Stimulated activated CD8-positive, alpha-beta memory T cell treated with anti-CD3 and anti-CD28 coated beads, Interleukin-4, amount 100 ng/mL, for 4 hours (primary cell): ENCODE results near the gene DRC7.
"Not testable (repeated sequence)": the region's sequence is repeated elsewhere in the genome, so short reads cannot be mapped to it uniquely, and the experiment has no call there.

Experiments
- DNase-seq, 2 donors: peaks; one replicate each; pipeline ENCODE4 v3.0.0-alpha.2; 2020; ENCODE audit warnings: low read depth in 2 of 2, low spot score in 1 of 2

The DRC7 gene

DNA sequence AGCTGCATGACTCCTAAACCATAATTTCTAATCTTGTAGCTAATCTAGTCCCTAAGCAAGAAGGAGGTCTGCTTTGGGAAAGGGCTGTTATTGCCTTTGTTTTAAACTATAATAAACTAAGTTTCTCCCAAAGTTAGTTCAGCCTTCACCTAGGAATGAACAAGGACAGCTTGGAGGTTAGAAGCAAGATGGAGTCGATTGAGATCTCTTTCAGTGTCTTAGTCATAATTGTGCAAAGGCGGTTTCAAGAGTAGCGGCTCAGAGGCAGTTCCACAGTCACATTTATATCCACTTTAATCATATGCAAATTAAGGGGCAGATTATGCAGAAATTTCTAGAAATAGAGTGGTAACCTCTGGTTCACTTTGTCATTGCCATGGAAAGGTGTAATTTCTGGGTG is 17.4 kb downstream of the DRC7 start:
- DNase-seq: no peak

DNA sequence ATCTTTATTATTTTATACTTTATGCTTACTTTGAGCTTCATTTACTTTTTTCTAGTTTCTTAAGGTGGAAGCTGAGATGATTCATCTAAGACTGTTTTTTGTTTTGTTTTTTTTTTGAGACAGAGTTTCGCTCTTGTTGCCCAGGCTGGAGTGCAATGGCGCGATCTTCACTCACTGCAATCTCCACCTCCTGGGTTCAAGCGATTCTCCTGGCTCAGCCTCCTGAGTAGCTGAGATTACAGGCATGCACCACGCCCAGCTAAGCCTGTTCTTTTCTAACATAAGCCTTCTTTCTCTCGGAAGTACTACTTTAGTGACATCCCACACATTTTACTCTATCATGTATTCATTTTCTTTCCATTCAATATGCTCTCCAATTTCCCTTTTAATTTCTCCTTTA is 18.0 kb downstream of the DRC7 start:
- not testable (repeated sequence) for DNase-seq

DNA sequence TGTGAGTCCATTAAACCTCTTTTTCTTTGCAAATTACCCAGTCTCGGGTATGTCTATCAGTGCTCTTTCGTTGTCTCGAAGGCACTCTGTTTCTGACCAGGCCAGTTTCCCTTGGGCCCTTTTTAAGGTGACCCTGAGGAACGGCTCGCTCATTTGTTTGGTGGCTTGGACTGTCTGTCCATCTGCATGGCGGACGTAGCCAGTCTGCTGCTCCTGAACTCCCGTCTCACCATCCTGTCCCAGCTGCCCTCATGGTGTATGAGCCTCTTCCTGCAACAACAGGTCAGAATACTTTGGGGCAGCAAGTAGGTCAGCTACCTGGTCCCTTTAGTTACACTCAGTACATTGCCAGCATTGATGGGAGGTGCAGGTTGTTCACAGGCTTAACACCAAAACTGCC is 19.0 kb downstream of the DRC7 start:
- DNase-seq: no peak

DNA sequence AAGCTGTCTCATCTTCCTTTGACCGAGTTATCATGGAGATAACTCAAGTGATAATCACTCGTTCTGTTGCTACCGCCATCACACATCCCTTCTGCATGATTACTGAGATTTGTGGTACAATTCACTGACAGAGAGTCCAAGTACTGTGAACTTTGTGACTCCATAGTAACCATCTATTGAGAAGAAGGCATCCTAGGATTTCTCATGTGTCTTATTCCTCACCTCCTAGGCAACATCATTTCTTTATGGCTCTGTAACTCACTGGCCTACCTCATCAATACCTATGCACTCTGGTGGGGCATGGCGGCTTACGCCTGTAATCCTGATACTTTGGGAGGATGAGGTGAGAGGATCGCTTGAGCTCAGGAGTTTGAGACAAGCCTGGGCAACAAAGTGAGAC is 19.4 kb downstream of the DRC7 start:
- DNase-seq: no peak

DNA sequence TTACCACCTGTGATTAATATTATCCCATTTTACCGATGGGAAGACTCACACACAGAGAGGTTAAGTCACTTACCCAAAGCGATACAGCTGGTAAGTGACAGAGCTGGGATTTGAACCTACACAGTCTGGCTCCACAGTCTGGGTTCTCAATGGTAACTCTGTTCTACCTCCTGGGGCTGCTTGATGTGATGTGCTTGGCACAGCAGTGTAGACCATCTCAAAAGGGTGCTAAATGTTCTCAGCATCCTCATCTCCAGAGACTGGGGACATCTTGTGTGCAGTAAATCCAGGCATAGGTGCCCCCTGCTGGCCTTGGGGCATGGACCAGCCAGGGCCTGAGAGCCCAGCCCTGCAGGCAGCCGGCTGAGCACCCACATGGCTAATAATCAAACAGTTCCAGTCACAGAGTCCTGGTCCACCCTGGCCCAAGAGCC is 25.6 kb downstream of the DRC7 start:
- no peak for DNase-seq

DNA sequence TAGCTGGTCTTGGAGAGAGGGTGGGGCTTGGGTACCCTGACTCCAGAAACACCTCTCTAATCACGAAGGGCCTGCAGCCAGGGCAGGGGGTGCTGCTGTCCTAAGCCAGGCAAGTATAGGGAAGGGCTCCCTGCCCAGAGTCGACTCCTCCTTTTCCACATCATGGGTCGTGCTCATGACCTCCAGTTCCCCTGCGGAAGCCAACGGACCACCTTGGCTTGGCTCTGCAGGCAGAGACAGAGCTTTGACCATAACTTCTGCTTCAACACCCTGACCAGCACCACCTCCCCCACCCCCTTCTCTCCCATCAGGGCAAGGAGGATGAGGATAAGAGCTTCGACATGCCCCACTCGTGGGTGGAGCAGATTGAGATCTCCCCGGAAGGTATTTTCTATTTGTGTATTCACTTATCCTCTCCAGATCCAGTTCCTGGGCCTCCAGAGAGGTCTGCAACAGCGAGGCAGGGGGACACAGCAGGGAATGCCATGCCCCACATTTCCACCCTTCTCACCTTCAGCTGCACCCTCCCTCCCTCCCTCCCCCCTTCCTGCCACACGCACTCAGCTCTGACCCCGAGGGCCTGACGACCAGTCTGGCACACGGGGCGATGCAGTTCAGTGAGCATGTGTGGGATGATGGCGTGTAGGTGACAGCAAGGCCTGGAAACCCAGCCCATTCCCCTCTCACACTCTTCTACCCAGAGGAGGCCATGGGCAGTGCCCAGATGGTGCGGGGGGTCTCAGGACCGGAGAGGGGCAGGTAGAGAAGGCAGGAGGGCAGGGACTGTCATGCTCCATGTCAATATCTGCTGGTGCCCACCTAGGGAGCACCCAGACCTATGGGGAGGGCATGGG is 27.0 kb downstream of the DRC7 start:
- no peak for DNase-seq

DNA sequence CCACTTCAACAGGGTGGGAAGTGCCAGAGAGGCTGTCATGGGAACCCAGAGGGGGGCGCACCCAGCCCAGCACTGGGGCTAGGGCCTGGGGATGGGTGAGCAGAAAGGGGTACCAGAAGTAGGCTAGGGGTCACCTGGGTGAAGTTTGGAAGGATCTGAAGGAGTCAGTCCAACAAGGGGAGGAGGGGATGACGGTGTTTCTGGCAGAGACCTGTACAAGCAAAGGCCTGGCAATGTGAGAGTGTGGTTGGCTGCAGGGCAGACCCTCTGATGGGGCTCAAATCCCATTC is 27.5 kb downstream of the DRC7 start:
- no peak for DNase-seq

DNA sequence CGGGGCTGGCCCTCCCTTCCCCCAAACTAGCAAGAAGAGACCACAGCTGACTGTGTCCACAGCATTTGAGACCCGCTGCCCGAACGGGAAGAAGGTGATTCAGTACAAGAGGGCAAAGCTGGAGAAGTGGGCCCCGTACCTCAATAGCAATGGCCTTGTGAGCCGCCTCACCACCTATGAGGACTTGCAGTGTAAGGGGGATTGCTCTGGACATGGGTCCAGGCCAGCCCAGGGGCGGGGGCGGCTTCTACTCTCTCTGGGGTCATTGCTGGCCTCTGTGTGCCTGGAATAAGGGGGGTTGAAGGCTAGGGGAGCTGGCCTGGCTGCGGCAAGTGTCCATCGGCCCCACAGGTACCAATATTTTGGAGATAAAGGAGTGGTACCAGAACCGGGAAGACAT is 28.0 kb downstream of the DRC7 start:
- no peak for DNase-seq

DNA sequence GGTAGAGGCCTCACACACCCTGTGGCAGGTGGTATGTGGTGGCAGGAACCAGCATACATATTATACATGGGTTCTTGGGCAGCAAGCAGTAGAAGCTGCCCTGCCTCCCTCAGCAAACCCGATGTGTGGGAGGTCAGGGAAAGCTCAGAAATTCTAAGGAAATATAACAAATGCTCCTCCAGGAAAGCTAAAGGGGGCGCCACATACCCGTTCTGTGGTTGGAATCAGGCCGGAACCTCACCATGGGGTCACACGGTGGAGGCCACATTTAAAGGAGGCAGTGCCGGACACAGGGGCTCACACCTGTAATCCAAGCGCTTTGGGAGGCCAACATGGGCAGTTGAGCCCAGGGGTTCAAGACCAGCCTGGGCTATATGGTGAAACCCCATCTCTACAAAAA is 28.6 kb downstream of the DRC7 start:
- no peak for DNase-seq

DNA sequence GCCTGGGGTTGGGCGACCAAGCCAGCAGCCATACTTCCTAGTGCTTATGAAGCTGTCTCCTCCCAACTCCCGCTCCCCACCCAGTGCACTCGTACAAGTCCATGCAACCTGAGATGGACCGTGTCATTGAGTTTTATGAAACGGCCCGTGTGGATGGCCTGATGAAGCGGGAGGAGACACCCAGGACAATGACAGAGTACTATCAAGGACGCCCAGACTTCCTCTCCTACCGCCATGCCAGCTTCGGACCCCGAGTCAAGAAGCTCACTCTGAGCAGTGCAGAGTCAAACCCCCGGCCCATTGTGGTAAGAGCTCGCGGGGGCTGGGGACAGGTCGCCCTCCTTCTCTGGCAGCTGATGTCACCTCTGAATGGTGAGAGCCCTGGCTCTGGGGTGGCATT is 29.9 kb downstream of the DRC7 start:
- DNase-seq: no peak

DNA sequence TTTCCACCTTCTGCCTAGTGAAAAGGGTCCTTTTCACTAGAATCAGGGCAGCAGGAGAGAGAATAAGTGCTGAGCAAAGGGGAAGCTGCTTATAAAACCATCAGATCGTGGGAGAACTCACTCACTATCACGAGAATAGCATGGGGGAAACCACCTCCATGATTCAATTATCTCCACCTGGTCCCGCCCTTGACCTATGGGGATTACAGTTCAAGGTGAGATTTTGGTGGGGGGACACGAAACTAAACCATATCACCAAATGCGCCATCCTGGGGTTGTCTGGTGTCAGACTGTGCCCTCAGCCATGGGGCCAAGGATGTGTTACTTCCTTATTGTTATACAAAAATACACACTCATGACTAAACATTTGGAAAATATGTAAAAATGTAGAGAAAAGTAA is 30.5 kb downstream of the DRC7 start:
- no peak for DNase-seq

DNA sequence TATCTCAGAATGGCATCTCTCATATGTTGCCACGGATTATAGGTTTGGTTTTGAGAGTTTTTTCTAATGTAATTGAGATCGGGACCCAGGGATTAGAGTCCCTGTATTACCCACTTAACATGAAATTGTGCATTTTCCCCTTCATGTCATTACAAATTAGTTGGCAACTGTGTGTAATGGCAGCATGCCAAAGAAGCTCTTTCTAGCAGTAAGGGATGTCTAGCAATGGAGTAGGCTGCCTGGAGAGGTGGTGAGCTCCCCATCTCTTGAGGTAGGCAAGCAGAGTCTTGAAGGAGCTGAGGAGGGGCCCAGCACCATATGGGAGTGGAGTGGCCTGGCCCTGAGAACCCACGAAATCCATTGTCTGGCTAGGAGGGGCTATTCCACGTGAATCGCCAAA is 30.9 kb downstream of the DRC7 start:
- no peak for DNase-seq

DNA sequence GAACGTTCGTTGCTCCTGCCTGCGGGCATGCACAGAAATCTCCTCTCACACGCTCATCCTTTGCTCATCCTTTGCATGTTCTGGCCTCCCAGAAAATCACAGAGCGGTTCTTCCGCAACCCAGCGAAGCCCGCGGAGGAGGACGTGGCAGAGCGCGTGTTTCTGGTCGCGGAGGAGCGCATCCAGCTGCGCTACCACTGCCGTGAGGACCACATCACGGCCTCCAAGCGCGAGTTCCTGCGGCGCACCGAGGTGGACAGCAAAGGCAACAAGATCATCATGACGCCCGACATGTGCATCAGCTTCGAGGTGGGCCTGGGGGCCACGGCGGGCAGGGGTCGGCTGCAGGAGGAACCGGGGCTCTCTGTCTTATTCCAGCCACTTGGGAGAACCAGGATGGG is 31.4 kb downstream of the DRC7 start:
- DNase-seq: no peak

DNA sequence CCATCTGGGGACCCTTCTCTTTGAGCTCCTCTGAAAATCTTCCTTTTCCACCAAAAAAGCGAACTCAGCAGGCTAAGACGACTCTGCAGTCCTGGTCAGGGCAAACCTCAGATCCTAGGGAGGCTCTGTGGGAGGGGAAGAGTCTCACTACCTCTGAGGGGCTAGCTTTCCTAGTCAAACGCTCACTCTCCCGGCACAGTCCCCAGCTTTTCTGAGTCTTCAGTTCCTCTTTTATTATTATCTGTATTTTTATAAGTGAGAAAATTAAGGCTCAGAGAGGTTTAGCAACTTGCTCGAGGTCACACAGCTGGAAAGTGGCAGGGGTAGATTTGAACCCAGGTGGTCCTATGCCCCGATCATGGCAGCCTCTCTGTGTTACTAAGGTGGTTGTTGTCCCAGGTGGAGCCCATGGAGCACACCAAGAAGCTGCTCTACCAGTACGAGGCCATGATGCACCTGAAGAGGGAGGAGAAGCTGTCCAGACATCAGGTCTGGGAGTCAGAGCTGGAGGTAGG is 31.9 kb downstream of the DRC7 start:
- DNase-seq: no peak

DNA sequence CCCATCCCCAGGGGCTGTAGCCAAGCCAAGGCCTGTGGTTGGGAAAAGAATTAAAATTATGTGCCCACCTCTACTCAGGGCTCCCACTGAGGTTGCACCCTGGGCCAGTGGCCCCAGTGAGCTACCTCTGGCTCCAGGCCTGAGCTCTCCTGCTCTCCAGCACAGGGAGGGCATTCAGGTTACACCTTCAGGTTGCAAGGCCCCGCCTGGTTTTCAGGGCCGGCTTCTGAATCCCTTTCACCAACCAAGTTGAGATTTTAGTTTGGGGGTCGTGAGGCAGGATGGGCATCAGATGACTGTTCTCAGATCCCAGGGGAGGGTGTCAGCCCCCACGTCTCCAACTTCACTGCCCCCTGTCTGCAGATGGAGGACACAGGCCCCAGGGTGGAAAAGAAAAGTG is 33.0 kb downstream of the DRC7 start:
- no peak for DNase-seq

DNA sequence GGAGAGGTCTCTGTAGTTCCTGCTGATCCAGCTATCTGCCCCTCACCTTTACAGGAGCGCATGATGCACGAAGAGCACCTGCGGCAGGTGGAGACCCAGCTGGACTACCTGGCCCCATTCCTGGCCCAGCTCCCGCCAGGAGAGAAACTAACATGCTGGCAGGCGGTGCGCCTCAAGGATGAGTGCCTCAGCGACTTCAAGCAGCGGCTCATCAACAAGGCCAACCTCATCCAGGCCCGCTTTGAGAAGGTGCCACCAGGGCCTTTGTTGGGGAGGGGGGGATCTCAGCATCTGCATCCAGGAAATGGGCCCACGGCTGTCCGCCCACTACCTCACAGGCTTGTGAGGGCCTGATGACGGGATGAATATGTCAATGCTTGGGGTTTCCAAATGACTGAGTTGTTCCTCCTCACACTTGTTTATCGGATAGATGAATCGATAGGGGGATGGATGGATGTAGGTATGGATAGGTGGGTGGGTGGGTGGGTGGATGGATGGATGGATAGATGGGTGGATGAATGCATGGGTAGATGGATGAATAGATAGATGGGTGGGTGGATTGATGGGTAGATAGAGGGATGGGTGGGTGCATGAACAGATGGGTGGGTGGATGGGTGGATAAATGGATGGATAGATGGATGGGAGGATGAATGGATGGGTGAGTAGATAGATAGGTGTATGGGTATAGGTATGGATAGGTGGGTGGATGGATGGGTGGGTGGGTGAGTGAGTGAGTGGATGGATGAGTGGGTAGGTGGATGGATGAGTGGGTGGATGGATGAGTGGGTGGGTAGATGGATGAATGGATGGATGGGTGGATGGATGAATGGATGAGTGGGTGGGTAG is 34.0 kb downstream of the DRC7 start:
- DNase-seq: no peak

DNA sequence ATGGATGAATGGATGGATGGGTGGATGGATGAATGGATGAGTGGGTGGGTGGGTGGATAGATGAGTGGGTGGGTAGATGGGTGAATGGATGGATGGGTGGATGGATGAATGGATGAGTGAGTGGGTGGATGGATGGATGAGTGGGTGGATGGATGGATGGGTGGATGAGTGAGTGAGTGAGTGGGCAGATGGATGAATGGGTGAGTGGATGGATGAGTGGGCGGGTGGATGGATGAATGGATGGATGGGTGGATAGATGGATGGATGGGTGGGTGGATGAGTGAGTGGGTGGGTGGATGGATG is 34.5 kb downstream of the DRC7 start:
- DNase-seq: no peak

DNA sequence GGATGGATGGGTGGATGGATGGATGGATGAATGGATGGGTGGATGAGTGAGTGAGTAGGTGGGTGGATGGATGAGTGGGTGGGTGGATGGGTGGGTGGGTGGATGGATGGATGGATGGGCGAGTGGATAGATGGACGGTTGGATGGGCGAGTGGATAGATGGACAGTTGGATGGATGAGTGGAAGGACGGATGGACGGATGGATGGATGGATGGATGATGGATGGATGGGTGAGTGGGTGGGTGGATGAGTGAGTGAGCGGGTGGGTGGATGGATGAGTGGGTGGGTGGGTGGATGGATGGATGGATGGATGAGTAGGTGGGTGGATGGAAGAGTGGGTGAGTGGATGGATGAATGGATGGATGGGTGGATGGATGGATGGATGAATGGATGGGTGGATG is 35.2 kb downstream of the DRC7 start:
- not testable (repeated sequence) for DNase-seq

DNA sequence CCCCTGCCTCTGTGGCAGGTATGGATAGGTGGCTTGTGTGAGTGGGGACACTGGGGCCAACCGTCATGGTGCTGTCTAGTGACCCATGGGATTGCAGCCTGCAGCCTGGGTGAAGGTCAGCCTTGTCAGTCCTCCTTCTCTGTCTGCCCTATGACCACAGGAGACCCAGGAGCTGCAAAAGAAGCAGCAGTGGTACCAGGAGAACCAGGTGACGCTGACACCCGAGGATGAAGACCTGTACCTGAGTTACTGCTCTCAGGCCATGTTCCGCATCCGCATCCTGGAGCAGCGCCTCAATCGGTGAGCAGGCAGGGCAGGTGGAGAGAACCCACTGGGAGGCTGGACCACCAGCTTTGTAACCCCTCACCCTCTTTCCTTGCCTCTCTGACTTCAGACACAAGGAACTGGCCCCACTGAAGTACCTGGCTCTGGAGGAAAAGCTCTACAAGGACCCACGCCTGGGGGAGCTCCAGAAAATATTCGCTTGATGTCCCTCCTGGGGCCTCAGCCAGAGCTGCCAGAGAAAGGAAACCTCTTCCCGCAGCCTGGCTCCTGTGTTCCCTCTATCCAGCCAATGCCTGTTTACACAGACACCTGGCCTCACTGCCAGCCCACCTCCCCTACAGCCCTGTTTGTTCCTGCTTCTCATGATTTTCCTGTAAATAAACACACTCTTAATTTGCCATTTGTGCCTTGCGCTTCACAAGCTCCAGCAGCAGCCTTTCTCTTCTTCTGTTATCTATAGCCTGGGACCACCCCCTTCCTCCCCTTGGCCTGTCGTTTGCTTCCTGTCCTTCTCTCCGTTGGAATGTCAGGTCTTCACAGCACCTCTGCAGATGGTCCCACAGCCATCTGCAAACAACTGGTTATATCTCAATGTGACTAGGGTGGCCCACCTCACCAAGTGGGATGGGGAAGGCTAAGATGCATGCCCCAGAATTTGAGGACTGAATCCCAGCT is 36.4 kb downstream of the DRC7 start:
- no peak for DNase-seq

DNA sequence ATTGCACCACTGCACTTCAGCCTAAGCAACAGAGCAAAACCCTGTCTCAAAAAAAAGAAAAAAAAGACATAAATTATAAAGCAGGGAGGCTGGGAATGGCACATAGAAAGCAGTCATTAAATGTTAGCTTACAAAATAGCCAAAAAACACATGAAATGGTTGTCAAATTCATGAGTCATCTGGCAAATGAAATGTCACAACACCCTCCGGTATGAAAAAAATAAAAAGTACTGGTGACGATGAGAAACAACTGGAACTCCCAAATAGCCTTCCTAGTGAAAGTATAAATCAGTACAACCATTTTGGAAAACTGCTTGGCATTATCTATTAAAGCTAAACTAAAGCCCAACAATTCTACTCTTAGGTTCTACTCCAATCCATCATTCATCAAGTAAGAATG is 37.4 kb downstream of the DRC7 start:
- DNase-seq: no peak

DNA sequence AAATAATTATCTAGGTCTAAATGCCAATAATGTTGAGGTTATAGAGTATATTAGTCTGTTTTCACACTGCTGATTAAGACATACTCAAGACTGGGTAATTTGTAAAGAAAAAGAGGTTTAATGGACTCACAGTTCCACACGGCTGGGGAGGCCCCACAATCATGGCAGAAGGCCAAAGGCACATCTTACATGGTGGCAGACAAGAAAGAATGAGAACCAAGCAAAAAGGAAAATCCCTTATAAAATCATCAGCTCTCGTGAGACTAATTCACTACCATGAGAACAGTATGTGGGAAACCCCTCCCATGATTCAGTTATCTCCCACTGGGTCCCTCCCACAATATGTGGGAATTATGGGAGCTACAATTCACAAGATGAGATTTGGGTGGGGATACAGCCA is 38.1 kb downstream of the DRC7 start:
- DNase-seq: no peak
